ENCODE results near the gene TLR5.

TLR5 gene

DNA sequence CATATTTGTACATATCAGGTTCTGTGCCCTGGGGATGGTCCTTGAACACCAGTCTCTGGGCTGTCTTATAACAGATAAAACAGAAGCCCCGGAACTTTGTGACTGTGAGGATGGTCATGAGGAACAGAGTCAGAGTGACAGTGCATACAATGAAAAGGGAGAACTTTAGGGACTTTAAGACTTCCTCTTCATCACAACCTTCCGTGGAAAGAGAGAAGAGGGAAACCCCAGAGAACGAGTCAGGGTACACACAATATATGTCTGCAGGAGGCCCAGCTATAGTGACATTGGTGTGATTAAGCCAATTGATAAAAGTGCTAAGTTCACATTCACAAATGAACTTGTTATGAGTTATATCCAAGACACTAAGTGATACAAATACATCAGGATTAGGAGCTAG, 32.1 kb downstream of the TLR5 start:
- no peak for DNase-seq
- no peak for TF ChIP-seq GATA1 (IDR thresholded peaks at IDR 0.05; ENCODE audit: low read depth, low read length)
- TF ChIP-seq POLR2A (IDR thresholded peaks at IDR 0.05; ENCODE audit: low read length) = no peak

DNA sequence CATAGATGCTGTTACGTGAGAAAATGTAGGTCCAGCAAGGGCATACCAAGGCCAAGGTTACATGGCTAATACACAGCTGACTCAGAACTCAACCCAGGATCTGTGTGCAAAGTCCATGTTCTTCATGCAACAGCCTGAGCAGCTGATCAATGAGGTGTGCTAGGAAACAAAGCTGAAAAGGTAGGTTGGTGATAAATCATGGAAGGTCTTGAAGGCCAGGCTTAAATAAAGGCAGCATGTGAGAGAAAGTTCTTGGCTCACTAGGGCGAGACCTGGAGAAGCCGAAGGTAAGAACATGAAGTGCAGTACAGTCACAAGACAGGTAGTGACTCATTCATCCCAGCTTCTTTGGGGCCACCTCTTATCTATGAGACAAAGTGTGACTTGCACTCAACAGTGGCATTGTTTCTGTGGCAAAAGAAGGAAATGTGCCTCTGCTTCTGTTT, 33.4 kb downstream of the TLR5 start:
- DNase-seq = no peak
- TF ChIP-seq POLR2A (IDR thresholded peaks at IDR 0.05; ENCODE audit: low read length) = no peak
- no peak for TF ChIP-seq GATA1 (IDR thresholded peaks at IDR 0.05; ENCODE audit: low read depth, low read length)

DNA sequence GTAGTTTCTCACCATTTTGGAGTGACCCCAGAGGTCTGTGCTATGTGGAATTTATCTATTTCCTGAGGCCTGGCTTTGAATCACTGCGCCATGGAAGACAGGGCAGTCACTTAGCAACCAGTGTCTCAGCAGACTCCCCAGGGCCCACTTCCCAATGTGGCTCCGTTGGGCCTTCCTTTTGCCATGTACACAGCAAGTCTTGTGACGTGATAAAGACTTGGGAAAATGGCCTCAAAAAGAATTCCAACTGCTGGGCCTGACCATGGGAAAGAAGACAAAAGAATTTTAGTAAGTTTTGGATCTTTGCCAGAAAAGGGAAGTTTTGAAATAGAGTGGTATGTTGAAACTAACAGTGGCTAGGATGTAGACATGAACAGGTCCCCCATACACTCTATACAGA, 36.2 kb downstream of the TLR5 start:
- no peak for DNase-seq
- no peak for TF ChIP-seq POLR2A (IDR thresholded peaks at IDR 0.05; ENCODE audit: low read length)
- no peak for TF ChIP-seq GATA1 (IDR thresholded peaks at IDR 0.05; ENCODE audit: low read depth, low read length)

DNA sequence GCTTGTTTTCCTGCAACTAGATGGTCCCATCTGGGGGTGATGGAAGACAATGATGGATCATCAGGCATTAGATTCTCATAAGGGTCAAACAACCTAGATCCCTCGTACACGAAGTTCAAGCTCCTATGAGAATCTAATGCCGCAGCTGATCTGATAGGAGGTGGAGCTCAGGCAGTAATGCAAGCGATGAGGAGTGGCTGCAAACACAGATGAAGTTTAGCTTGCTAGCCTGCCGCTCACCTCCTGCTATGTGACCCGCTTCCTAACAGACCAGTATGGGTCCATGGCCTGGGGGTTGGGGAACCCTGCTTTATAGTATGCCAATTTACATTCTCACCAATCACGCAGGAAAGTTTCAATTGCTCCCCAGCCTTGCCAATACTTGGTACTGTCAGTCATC, 37.5 kb downstream of the TLR5 start:
- no peak for DNase-seq
- TF ChIP-seq GATA1 (IDR thresholded peaks at IDR 0.05; ENCODE audit: low read depth, low read length) = no peak
- no peak for TF ChIP-seq POLR2A (IDR thresholded peaks at IDR 0.05; ENCODE audit: low read length)

DNA sequence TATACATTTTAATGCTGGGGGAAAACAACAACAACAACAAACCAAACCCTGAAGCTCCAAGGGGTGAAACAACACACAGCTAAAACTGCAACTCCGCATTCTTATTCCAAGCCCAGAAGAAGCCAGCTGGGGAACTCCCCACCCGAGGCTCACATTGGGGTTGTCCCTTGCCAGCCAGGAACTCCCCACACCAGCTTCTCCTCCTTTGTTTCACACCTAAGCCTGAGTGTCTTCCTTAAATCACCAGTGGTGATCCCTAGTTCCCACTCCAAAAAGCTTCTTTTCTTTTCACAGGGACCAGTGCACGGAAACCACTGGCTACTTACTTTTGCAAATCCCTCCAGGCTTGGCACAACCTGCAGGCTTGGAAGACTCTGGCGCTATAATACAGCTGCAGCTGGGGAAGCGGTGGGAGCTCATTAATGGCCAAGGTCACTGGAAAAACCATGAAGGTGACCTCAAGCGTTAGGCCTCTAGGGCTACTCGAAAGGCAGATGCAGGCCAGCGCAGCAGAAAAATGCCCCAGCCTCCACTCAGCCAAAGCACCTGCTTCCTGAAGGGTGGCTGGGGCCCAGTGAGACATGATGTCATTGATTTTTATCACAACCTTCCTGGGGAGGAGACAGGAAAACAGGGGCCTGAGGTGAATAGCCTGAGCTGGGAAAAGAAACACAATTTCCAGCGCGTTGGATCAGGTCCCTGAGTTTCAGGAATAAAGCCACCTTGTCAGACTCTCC, 40.1 kb downstream of the TLR5 start:
- TF ChIP-seq GATA1 (IDR thresholded peaks at IDR 0.05; ENCODE audit: low read depth, low read length) (no peak), POLR2A (IDR thresholded peaks at IDR 0.05; ENCODE audit: low read length) (no peak)
- no peak for DNase-seq

DNA sequence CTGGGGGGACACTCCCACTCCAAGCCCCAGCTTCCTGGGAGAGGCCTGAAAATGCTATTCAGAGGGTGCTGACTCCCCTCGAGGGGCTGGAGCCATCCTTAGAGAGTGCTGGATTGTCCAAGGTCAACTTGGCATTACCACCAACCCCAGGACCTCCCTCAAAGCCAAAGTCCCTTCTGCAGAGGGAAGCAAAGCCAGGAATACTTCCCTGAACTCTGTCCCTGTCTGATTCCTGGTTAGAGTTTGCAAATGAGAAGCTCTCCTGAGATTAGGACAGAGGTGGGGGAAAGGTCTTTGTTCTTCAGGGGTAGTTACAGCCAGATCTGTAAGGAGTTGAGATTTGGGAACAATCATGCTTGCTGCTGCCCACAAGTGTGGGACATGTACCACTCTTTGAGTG, 45.3 kb downstream of the TLR5 start:
- DNase-seq = no peak
- TF ChIP-seq POLR2A (IDR thresholded peaks at IDR 0.05; ENCODE audit: low read length) (no peak), GATA1 (IDR thresholded peaks at IDR 0.05; ENCODE audit: low read depth, low read length) (no peak)

DNA sequence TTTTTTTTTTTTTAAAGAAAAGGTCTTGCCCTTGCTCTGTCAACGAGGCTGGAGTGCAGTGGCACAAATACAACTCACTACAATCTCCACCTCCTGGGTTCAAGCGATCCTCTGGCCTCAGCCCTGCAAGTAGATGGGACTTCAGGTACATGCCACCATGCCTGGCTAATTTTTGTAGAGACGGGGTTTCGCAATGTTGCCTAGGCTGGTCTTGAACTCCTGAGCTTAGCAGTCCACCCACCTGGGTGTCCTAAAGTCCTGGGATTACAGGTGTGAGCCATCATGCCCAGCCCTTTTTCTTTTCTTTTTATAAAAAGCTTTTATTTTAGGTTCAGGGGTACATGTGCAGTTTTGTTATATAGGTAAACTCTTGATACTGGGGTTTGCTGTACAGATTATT, 47.2 kb downstream of the TLR5 start:
- TF ChIP-seq POLR2A (IDR thresholded peaks at IDR 0.05; ENCODE audit: low read length) (no peak), GATA1 (IDR thresholded peaks at IDR 0.05; ENCODE audit: low read depth, low read length) (no peak)
- DNase-seq = no peak

DNA sequence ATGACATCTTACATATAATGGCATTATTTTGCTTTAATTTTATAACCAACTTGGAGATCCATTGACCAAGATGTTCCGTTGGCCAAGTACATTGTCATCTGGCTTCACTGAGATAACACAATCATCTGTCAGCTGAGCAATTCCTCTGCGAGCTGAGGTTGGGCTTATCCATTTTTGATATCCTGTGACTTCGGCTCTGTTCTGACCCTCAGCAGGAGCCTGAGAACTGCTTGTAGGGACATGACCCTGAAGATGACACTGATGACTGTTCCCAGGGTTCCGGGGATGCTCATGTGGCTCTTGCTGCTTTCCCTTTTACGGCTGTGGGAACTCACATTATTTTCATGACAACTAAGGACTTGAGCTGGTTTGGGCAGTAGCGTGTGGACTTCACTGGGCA, 51.2 kb downstream of the TLR5 start:
- TF ChIP-seq POLR2A (IDR thresholded peaks at IDR 0.05; ENCODE audit: low read length) (no peak), GATA1 (IDR thresholded peaks at IDR 0.05; ENCODE audit: low read depth, low read length) (no peak)
- no peak for DNase-seq

DNA sequence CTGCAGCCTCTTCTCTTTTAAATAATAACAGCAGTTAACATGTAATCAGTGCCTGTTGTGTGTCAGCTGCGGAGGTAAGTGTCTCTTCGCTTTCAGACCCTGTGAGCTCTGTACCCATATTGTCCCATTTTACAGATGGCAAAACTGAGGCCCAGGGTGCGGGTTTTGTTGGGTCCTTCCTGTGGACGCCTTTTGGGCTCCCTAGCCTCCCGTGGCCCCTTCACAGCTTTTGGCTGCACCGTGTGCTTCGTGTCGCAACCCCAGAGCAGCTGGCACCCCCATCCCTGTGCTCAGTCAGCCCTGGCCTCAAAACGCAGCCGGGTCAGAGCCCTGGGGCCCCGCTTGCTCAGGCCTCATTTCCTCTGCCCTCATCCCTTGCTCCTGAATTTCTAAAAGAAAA, 53.8 kb downstream of the TLR5 start:
- no peak for TF ChIP-seq GATA1 (IDR thresholded peaks at IDR 0.05; ENCODE audit: low read depth, low read length)
- no peak for TF ChIP-seq POLR2A (IDR thresholded peaks at IDR 0.05; ENCODE audit: low read length)
- no peak for DNase-seq

DNA sequence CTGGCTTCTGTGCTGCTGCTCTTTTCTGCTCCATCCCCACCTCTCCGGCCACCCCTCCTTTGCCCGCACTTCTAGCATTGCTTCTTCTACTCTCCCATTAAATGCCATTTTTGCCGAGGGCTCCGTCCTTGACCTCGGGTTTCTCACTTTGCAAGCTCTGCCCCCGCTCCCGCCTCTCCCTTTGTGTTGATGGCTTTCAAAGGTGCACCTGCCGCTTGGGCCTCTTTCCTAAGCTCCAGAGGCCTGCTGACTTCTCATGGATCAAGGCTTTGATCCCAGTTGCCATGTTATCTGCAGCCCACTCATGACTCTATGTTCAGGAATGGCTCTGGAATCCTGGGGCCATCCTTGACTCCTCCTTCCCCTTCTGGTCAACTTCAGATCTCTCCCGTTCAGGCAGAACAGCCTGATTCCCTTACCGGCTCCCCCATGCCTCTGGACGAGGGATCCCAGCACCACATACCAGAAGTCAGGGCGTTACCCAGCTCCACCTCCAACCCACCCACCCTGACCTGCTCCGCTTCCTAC, 54.3 kb downstream of the TLR5 start:
- no peak for DNase-seq
- TF ChIP-seq POLR2A (IDR thresholded peaks at IDR 0.05; ENCODE audit: low read length) (no peak), GATA1 (IDR thresholded peaks at IDR 0.05; ENCODE audit: low read depth, low read length) (no peak)

DNA sequence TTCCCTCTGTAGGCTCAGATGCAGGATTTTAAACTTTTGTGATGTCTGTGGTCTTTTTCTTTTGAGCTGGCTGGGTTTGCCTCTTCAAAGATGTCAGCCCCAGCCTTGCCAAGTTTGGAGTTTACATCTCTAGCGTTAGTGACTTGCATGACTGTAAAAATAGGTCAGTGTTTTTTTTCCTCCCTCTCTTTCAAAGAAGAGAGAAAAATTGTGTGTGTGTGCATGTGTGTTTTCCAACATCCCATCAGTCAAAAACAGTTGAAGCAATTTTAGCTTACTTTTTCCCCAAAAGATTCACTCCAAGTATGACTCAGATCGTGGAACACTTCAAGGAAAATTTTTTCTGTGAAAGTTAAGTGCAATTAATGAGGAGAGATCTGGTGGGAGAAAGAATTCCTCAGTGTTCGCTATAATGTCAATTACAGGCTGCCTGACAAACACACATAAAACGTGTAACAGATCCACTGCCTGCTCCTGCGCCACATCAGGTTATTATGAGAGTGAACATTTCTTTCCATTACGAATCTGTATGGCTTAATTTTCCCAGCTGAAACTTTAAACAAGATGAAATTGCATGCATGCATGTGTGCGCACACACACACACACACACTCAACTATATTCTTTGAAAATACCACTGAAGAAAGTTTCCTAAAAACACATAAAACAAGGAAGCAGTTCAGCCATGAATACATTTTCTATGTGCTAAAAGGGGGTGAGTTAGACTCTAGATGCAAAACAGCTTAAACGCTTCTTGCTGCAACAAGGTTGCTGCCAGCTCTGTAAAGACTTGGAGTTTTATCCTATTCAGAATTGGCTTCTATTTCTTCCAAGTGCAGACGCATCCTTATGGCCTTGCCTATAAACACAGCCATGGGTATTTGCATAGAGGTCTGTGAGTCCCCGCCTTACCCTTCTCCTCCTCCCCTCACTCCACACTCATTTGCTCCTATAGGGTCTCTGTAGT, 55.5 kb downstream of the TLR5 start:
- no peak for DNase-seq
- TF ChIP-seq GATA1 (IDR thresholded peaks at IDR 0.05; ENCODE audit: low read depth, low read length) = no peak
- no peak for TF ChIP-seq POLR2A (IDR thresholded peaks at IDR 0.05; ENCODE audit: low read length)

DNA sequence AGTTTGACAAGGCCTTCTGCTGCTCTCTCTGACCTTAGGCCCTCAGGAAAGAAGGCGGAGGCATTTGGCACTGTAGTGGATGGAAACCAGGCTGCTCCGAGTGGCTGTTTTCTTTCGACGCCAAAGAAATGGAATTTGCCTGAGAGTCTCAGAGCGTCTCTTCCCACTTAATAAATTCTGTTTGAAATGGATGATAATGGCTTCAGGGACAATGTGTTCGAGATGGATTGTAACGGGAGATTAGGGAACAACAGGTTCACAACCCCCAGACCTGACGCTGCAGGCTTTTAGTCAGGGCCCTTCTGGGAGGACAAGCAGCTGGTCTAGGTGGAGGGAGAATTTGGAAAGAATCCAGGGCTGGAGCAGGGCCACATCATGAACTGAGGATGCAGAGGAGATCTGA, 58.6 kb downstream of the TLR5 start:
- TF ChIP-seq GATA1 (IDR thresholded peaks at IDR 0.05; ENCODE audit: low read depth, low read length) = no peak
- TF ChIP-seq POLR2A (IDR thresholded peaks at IDR 0.05; ENCODE audit: low read length) = no peak
- no peak for DNase-seq

DNA sequence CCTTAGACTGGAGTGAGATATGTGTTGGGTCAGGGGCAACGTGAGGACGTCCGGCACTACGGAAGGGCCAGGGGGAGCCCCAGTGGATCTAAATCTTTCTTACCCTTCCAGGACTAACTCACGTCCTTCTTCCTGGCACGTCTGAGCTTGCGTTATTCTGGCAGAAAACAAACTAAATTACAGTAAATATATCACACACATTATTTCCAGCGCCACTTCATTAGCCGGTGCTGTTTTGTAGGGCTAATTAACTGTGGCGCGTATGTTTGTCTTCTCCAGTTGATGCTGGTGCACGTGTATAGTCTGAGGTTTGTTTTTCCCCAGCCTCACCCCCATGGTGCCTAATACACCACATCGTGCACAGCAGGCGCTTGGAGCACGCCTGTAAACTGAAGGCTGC, 59.2 kb downstream of the TLR5 start:
- TF ChIP-seq POLR2A (IDR thresholded peaks at IDR 0.05; ENCODE audit: low read length) (no peak), GATA1 (IDR thresholded peaks at IDR 0.05; ENCODE audit: low read depth, low read length) (no peak)
- DNase-seq = no peak

DNA sequence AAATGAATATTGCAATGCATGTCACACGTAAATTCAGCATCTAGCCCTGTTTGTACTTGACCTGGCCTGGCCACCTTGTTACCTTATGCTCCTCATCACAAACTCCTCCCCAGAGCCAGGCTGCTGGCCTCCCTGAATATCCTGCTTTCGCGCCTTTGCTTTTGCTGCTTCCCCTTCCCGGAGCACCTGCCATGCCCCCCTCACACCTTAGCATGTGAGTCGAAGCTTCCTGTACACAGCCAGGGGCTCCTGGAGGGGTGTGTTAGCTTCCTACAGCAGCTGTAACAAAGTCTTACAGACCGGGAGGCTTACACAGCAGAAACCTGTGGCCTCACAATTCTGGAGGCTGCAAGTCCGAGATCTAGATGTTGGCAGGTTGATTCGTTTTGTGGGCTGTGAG, 60.1 kb downstream of the TLR5 start:
- no peak for TF ChIP-seq GATA1 (IDR thresholded peaks at IDR 0.05; ENCODE audit: low read depth, low read length)
- no peak for TF ChIP-seq POLR2A (IDR thresholded peaks at IDR 0.05; ENCODE audit: low read length)
- DNase-seq = no peak

All from erythroblast (primary cell).